WTC11 (cell line): ENCODE results near the gene DONSON.

ENCODE experiments used
- NR1H2 ChIP-seq: sonication (generic); formaldehyde crosslinking; IDR thresholded peaks from 2 replicates; pipeline ENCODE4 v1.9.0; 2021; ENCODE audit warnings: mild to moderate bottlenecking, moderate library complexity, missing genetic modification reagents
- TF ChIP-seq, protein P1 (sequence below): fragments of 200-600 bp; IDR thresholded peaks from 2 replicates; pipeline ENCODE4 v1.8.0; 2022; ENCODE audit warnings: antibody characterized with exemption

DNA sequence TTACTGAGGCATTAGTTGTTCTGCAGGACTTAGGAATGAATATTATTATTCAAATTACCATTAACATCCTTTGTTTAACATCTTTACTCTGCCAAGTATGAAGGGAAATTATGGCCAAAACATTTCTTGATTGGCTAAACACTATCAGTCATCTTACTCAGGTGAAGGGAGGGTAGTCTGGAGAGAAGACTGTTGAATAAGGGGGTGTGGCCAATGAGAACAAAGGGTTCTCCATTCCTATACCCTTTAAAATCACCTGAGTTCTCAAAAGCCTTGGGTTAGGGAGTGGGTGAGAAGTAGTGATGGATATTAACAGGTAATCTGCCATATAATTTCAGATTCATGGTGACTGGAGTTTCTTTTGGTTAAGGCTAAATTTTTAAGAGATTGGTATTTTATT is 33.8 kb upstream of the DONSON start:
- TF ChIP-seq, protein P1, sequence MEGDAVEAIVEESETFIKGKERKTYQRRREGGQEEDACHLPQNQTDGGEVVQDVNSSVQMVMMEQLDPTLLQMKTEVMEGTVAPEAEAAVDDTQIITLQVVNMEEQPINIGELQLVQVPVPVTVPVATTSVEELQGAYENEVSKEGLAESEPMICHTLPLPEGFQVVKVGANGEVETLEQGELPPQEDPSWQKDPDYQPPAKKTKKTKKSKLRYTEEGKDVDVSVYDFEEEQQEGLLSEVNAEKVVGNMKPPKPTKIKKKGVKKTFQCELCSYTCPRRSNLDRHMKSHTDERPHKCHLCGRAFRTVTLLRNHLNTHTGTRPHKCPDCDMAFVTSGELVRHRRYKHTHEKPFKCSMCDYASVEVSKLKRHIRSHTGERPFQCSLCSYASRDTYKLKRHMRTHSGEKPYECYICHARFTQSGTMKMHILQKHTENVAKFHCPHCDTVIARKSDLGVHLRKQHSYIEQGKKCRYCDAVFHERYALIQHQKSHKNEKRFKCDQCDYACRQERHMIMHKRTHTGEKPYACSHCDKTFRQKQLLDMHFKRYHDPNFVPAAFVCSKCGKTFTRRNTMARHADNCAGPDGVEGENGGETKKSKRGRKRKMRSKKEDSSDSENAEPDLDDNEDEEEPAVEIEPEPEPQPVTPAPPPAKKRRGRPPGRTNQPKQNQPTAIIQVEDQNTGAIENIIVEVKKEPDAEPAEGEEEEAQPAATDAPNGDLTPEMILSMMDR = no peak
- TF ChIP-seq NR1H2 = no peak
